ENCODE measurements around the gene COL4A2. TPM values are rescaled to one million over a fixed set of nuclear protein-coding genes. Genes with fewer than 3 reads are reported as not detected.
"Not testable (repeated sequence)": the region's sequence is repeated elsewhere in the genome, so short reads cannot be mapped to it uniquely, and the experiment has no call there.

Gene COL4A2
- total RNA-seq, 2 experiments from 2014 or later = not detected

DNA sequence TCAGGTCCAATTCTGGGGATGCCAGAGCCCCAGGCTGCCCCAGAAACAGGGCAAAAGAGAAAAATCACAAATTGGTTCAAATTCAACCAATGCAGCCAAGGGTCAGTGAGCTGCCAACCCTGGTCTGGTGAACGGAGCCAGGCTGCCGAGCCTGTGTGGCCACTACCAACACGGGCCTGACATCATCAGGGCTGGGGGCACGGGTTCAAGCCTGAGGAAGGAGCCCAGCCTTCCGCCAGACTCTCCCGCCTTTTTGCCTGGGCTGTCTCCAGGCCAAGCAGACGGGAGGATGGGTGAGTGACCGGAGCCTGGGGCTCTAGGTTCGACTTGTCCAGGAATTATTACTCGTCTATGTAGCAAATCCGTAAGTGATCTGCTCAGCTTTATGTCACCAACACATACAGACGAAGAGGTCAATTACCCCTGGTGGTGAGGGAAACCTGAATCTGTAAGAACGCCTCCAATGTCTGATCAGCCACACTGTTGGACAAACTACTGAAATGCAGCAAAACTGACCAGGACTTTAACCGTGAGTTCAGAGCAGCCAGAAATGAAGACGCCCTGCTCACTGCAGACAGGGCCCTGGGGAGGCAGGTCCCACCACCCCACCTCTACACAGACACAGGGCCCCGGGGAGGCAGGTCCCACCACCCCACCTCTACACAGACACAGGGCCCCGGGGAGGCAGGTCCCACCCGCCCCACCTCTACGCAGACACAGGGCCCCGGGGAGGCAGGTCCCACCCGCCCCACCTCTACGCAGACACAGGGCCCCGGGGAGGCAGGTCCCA, 222.6 kb downstream of the COL4A2 start:
- POLR2A ChIA-PET = no interaction called here
- DNase-seq = no peak
- Mint-ChIP-seq H3K36me3 (ENCODE audit: low read depth) (no peaks in the 10 kb centered on the region), H3K4me1 (peaks cover 20% of the 10 kb centered on the region), H3K4me3 (no peak overlapping the region), H3K27ac (no peak overlapping the region), H3K27me3 (no peaks in the 10 kb centered on the region), H3K9me3 (peaks cover 7% of the 10 kb centered on the region)
- CTCF ChIA-PET = no interaction called here

DNA sequence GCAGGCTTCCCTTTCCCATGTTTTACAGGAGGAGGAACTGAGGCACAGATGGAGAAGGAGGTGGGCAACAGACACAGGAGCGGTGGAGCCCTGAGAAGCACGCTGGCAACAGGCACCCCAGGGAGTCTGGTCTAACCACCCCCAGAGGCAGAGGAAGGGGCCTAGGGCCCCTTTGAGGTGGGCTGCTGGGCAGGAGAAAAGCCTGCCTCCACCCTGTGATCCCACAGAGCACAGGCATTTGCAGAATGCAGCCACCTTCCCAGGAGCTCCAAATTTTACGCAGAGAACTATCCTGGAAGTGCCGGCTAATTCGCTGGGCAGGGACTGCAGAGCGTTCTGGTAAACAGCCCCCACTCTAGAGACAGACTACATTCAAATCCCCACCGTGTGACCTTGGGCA, 224.0 kb downstream of the COL4A2 start:
- Mint-ChIP-seq H3K4me1 (peaks cover 11% of the 10 kb centered on the region), H3K27ac (no peak overlapping the region), H3K27me3 (no peaks in the 10 kb centered on the region), H3K36me3 (ENCODE audit: low read depth) (no peaks in the 10 kb centered on the region), H3K9me3 (peaks cover 7% of the 10 kb centered on the region), H3K4me3 (no peak overlapping the region)
- POLR2A ChIA-PET = no interaction called here
- CTCF ChIA-PET = interaction anchor here (0.9 kb wide), 1 partner anchor 12 kb away, joined by 3 read pairs; no protein-coding TSS in a partner anchor
- no peak for DNase-seq

DNA sequence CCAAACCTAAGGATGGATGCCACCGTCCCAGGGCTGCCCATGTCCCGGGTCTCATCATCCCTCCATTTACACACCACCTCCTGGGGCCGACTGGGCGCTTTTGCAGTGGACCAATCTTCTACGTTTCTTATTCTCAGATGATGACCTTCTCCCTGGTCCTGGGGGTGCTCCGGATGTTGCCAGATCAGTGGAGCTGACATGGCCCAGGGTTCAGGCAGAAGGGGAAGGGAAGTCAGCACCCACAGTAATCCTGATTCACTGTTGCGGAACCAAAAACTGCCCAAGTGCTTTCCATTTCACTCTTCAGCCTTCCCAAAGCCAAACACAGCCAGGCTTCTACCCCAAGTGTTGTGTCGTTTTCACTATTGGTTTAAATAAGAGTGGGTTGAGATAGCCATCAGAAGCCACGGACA, 224.6 kb downstream of the COL4A2 start:
- ChIA-PET CTCF (interaction anchor here (1.0 kb wide), 1 partner anchor 15 kb away, joined by 3 read pairs; no protein-coding TSS in a partner anchor), POLR2A (interaction anchor here (0.6 kb wide), 1 partner anchor 28 kb away, joined by 3 read pairs; no protein-coding TSS in a partner anchor)
- Mint-ChIP-seq H3K27ac (no peak overlapping the region), H3K27me3 (no peaks in the 10 kb centered on the region), H3K9me3 (peaks cover 7% of the 10 kb centered on the region), H3K4me3 (no peak overlapping the region), H3K4me1 (peaks cover 10% of the 10 kb centered on the region), H3K36me3 (ENCODE audit: low read depth) (no peaks in the 10 kb centered on the region)
- no peak for DNase-seq

DNA sequence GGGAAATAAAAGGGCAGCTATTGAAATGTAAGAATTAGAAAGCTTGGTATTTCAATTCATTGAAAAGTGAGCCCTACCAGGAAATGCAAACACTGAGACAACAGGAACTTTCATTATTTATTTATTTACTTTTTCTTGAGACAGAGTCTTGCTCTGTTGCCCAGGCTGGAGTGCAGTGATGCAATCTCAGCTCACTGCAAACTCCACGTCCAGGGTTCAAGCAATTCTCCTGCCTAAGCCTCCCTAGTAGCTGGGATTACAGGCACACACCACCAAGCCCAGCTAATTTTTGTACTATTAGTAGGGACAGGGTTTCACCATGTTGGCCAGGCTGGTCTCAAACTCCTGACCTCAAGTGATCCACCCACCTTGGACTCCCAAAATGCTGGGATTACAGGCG, 225.2 kb downstream of the COL4A2 start:
- CTCF ChIA-PET = interaction anchor here (1.0 kb wide), 1 partner anchor 14 kb away, joined by 3 read pairs; no protein-coding TSS in a partner anchor
- not testable (repeated sequence) for H3K27me3 Mint-ChIP-seq; H3K36me3 Mint-ChIP-seq (ENCODE audit: low read depth); DNase-seq; H3K27ac Mint-ChIP-seq; H3K9me3 Mint-ChIP-seq; H3K4me3 Mint-ChIP-seq
- peaks cover 11% of the 10 kb centered on the region for H3K4me1 Mint-ChIP-seq
- POLR2A ChIA-PET = interaction anchor here (0.6 kb wide), 1 partner anchor 29 kb away, joined by 3 read pairs; no protein-coding TSS in a partner anchor

DNA sequence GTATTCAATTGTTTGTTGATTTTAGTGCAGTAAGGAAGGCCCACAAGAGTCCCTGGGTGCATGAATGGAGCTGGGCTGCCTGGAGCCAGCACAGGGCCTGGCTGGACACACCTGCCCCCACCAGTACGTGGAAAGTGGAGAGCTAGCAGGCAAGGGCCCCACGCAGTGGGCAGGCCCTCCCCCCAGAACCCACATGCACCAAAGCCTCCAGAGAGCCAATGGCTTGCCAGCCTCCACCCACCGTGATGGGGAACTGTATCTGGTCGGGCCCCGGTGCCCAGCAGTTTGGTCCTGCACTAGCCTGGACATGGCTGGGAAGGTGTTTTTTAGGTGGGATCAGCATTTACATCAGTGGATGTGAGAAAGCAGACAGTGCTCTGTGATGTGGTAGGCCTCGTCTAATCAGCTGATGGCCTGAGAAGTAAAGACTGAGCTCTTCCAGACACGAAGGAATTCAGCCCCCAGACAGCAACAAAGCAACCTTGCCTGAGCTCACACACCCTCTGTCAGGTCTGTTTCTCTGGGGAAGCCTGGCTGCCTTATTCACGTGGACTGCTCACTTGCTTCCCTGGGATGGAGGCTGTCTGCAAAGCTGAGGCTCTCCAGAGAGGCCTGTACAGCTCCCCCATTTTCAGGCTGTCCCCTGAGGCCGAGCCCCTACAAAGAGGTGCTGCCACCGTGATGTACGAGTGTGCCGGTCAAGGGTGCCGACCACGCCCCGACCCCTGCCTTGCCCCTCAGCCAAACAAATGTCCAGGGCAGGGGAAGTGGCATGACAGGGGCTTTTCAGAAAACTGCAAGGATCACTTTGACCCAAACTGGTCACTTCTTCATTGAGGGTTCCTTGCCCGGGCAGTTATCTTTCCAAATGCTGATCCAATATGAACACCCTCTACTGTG, 226.9 kb downstream of the COL4A2 start:
- POLR2A ChIA-PET = no interaction called here
- Mint-ChIP-seq H3K27me3 (no peaks in the 10 kb centered on the region), H3K27ac (no peak overlapping the region), H3K36me3 (ENCODE audit: low read depth) (no peaks in the 10 kb centered on the region), H3K4me3 (no peak overlapping the region), H3K9me3 (peaks cover 4% of the 10 kb centered on the region), H3K4me1 (peaks cover 13% of the 10 kb centered on the region)
- CTCF ChIA-PET = interaction anchor here (0.8 to 1.4 kb wide), 2 partner anchors 12 to 20 kb away, joined by 3 read pairs; no protein-coding TSS in a partner anchor
- no peak for DNase-seq

DNA sequence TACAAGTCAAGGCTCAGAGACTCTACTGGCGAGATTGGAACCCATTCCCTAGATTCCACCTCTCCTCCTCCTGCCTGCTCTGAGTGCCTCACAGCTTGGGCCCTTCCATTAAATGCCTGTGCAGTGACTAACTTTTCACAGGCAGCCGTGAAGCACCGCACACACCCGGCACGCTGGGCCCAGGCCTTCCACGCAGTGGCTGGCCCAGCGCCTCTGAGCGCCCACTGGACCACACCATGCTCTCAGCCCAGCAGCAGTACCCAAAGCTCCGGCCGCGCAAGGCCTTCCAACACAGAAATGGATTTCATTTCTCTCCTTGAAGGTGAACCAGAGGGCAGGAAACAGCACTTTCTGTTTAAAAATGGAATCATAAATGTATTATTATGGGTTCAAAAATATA, 228.4 kb downstream of the COL4A2 start:
- no peaks in the 10 kb centered on the region for H3K36me3 Mint-ChIP-seq (ENCODE audit: low read depth)
- H3K9me3 Mint-ChIP-seq = no peaks in the 10 kb centered on the region
- ChIA-PET CTCF (interaction anchor here (1.4 kb wide), 1 partner anchor 19 kb away, joined by 3 read pairs; no protein-coding TSS in a partner anchor), POLR2A (no interaction called here)
- no peak for DNase-seq
- peaks cover 13% of the 10 kb centered on the region for H3K4me1 Mint-ChIP-seq
- H3K4me3 Mint-ChIP-seq = no peak overlapping the region
- no peak overlapping the region for H3K27ac Mint-ChIP-seq
- H3K27me3 Mint-ChIP-seq = no peaks in the 10 kb centered on the region

DNA sequence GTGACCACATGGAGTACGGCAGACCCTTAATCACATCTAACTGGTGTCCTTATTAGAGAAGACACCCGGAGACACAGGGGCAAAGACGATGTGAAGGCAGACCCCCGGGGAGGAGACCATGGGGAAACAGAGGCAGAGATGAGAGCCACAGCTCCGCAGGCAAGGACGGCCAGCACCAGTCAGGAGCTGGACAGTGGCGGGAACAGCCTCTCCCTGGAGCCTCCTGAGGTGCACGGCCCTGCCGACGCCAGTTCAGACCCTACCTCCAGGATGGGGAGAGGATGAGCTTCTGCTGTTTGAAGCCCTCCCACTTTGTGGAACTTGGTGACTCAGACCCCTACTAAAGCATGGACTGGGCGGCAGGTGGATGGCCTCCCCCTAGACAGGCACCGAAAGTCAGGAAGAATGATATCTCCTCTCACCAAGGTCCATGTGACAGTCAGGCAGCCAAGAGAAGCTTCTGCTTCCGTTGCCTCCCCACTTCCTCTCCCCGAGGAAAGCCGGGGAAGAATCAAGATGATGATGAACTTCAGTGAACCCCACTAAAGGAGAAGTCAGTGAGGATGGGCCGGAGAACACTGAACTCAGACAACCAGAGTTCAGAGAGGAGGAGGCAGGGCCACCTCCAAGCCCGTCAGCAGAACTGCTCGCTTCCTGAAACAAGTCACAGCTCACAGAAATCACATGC, 229.1 kb downstream of the COL4A2 start:
- peaks cover 13% of the 10 kb centered on the region for H3K4me1 Mint-ChIP-seq
- POLR2A ChIA-PET = no interaction called here
- H3K9me3 Mint-ChIP-seq = no peaks in the 10 kb centered on the region
- H3K4me3 Mint-ChIP-seq = no peak overlapping the region
- CTCF ChIA-PET = interaction anchor here (0.6 to 1.6 kb wide), 3 partner anchors 10 to 379 kb away, joined by 3 read pairs; partner anchors contain the start of gene ANKRD10
- H3K27ac Mint-ChIP-seq = no peak overlapping the region
- no peak for DNase-seq
- no peaks in the 10 kb centered on the region for H3K36me3 Mint-ChIP-seq (ENCODE audit: low read depth)
- no peaks in the 10 kb centered on the region for H3K27me3 Mint-ChIP-seq

DNA sequence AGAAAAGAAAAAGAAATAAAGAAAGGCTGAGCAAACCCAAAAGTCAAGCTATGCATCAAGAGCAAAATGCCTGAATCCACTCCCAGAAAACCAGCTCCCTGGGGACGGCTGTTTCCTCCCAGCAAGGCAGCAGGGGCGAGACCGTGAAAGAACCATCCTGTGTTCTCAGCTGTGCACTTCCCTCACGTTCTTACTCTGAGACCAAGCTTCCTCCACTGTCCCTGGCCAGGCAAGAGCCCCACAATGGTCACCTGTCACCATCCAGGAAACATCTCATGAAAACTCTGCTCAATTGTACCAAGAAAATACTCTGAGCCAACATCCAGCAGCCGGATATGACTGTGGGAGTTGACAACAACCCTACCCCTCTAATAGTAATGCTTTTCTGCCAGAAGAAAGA, 231.5 kb downstream of the COL4A2 start:
- Mint-ChIP-seq H3K9me3 (no peaks in the 10 kb centered on the region), H3K27ac (no peak overlapping the region), H3K36me3 (ENCODE audit: low read depth) (no peaks in the 10 kb centered on the region), H3K4me3 (no peak overlapping the region), H3K27me3 (no peaks in the 10 kb centered on the region), H3K4me1 (peaks cover 13% of the 10 kb centered on the region)
- CTCF ChIA-PET = interaction anchor here (0.7 to 1.2 kb wide), 4 partner anchors 9 to 92 kb away, joined by 3 to 5 read pairs (median 3); no protein-coding TSS in a partner anchor
- POLR2A ChIA-PET = no interaction called here
- no peak for DNase-seq

DNA sequence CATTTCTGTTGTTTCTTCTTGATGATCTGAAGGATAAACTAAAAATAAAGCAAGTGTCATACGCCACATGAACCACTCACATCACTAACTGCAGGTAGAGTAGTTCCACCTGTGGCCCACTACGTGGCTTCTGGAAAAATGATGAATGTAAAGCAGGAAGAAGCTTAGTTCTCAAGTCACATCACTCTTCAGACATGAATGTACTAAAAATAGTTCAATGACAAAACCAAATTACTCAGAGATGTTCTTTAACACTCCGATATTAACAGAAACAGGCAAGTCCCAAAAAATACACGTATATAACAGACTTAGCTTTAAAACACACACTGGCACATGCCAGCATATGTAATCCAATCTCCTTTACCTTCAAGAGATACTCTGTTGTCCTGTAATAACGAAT, 232.8 kb downstream of the COL4A2 start:
- ChIA-PET POLR2A (no interaction called here), CTCF (interaction anchor here (0.7 kb wide), 1 partner anchor 604 kb away, joined by 3 read pairs; no protein-coding TSS in a partner anchor)
- Mint-ChIP-seq H3K27ac (no peak overlapping the region), H3K27me3 (no peaks in the 10 kb centered on the region), H3K9me3 (peaks cover 2% of the 10 kb centered on the region), H3K4me3 (no peak overlapping the region), H3K4me1 (peaks cover 13% of the 10 kb centered on the region), H3K36me3 (ENCODE audit: low read depth) (no peaks in the 10 kb centered on the region)
- DNase-seq = no peak

DNA sequence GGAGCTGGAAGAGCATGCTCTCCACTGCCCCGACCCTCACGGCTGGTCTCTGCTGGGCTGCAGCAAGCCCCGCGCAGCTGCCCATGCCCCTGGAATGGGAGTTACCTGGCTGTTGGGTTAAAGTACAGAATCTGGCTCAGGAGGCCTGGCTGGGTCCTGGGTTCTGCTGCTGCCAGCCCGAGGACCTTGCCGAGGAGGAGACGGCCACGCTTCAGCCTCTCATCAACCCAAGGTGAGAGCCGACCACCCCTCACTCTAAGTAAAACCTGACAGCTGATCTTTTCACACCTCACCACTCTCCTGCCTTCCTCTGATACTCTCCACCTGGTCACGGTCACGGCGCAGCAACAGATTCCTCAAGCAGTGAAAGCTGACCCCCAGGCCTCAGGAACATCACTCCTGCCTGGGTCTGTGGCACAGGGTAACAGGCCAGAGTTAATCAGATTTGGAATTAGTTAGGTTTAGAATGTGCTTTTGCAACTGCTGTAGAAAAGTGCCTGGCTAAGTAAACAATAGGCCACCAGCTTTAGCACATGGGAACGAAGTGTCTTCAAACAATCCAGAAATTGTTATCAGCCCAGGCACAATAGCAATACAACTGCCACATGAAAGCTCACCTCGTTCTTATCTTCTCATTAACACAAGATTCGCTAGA, 233.9 kb downstream of the COL4A2 start:
- ChIA-PET CTCF (interaction anchor here (1.2 kb wide), 2 partner anchors 8 to 13 kb away, joined by 3 read pairs; no protein-coding TSS in a partner anchor), POLR2A (no interaction called here)
- H3K27ac Mint-ChIP-seq = no peak overlapping the region
- no peak overlapping the region for H3K4me3 Mint-ChIP-seq
- no peak for DNase-seq
- H3K27me3 Mint-ChIP-seq = no peaks in the 10 kb centered on the region
- peaks cover 3% of the 10 kb centered on the region for H3K9me3 Mint-ChIP-seq
- peaks cover 7% of the 10 kb centered on the region for H3K4me1 Mint-ChIP-seq
- no peaks in the 10 kb centered on the region for H3K36me3 Mint-ChIP-seq (ENCODE audit: low read depth)

DNA sequence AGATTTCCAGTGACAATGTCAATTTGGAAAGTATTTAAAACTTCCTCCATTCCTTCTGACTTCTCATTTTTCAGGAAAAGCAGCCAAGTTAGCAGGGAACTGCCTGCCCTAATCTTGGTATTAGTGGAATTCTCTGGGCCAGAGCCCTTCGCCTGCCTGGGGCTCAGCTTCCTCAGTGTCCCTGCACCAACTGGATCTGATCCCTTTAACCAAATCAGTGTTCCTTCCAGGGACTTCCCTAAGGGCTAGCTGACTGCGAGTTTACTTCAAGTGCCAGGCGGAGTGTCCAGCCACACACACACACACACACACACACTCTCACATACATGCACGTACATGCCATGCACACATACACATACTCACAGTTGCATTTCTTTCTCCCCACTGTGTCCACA, 234.4 kb downstream of the COL4A2 start:
- Mint-ChIP-seq H3K27me3 (no peaks in the 10 kb centered on the region), H3K9me3 (peaks cover 3% of the 10 kb centered on the region)

More for the DNA sequence above, 234.4 kb downstream of the COL4A2 start:
- Mint-ChIP-seq H3K4me3 (no peak overlapping the region), H3K36me3 (ENCODE audit: low read depth) (peaks cover 2% of the 10 kb centered on the region), H3K4me1 (peaks cover 3% of the 10 kb centered on the region), H3K27ac (no peak overlapping the region)
- POLR2A ChIA-PET = no interaction called here
- CTCF ChIA-PET = interaction anchor here (1.2 kb wide), 2 partner anchors 8 to 12 kb away, joined by 3 read pairs; no protein-coding TSS in a partner anchor
- DNase-seq = no peak

Measured in activated CD4-positive, alpha-beta T cell treated with anti-CD3 and anti-CD28 coated beads, Interleukin-2, amount 10 ng/mL, durations not matched to agents 7 days and 5 days (primary cell).